ENCODE measurements around the gene KRTAP12-3.

KRTAP12-3 gene

GRCh38 chr21:44671911-44672310 is 14.2 kb downstream of the KRTAP12-3 start:
- TF ChIP-seq CTCF (IDR thresholded peaks at IDR 0.05; ENCODE audit: low read length) (no peak), EZH2 (IDR thresholded peaks at IDR 0.05; ENCODE audit: borderline replicate concordance, low read length) (no peak)
- no peak overlapping the region for H3K4me2 ChIP-seq (ENCODE audit: low read length)
- H3K4me1 ChIP-seq (ENCODE audit: insufficient read depth, low read length, severe bottlenecking) = no peaks in the 10 kb centered on the region

GRCh38 chr21:44677881-44678280 is 20.1 kb downstream of the KRTAP12-3 start:
- Histone ChIP-seq H3K79me2 (ENCODE audit: insufficient read depth, low read length) (no peaks in the 10 kb centered on the region), H4K20me1 (ENCODE audit: insufficient read depth, low read length) (no peaks in the 10 kb centered on the region), H3K4me1 (ENCODE audit: insufficient read depth, low read length, severe bottlenecking) (no peaks in the 10 kb centered on the region), H3K9me2 (ENCODE audit: low read depth, low read length) (no peaks in the 10 kb centered on the region), H2AFZ (ENCODE audit: low read length) (no peak overlapping the region), H3K4me2 (ENCODE audit: low read length) (no peak overlapping the region), H3K27ac (ENCODE audit: low read depth, low read length, poor library complexity, severe bottlenecking) (no peak overlapping the region), H3K9me3 (ENCODE audit: low read length) (no peaks in the 10 kb centered on the region), H3K9ac (ENCODE audit: low read length) (no peak overlapping the region), H3K4me3 (ENCODE audit: low read depth, low read length, poor library complexity, severe bottlenecking) (no peak overlapping the region), H3F3A (ENCODE audit: insufficient read depth, low read length) (no peaks in the 10 kb centered on the region), H3K27me3 (ENCODE audit: insufficient read depth, low read length) (no peaks in the 10 kb centered on the region), H3K36me3 (ENCODE audit: insufficient read depth, low read length) (no peaks in the 10 kb centered on the region; the same call in 1 of the 2 replicates)
- TF ChIP-seq EZH2 (IDR thresholded peaks at IDR 0.05; ENCODE audit: borderline replicate concordance, low read length) = no peak
- no peak for TF ChIP-seq CTCF (IDR thresholded peaks at IDR 0.05; ENCODE audit: low read length)

More at GRCh38 chr21:44671911-44672310, 14.2 kb downstream of the KRTAP12-3 start:
- Histone ChIP-seq H3K27ac (ENCODE audit: low read depth, low read length, poor library complexity, severe bottlenecking) (no peak overlapping the region), H3K36me3 (ENCODE audit: insufficient read depth, low read length) (no peaks in the 10 kb centered on the region; the same call in 1 of the 2 replicates), H3K27me3 (ENCODE audit: insufficient read depth, low read length) (no peaks in the 10 kb centered on the region; the same call in 1 of the 2 replicates), H3F3A (ENCODE audit: insufficient read depth, low read length) (no peaks in the 10 kb centered on the region), H2AFZ (ENCODE audit: low read length) (no peak overlapping the region), H3K4me3 (ENCODE audit: low read depth, low read length, poor library complexity, severe bottlenecking) (no peak overlapping the region), H3K9me2 (ENCODE audit: low read depth, low read length) (no peaks in the 10 kb centered on the region), H3K9ac (ENCODE audit: low read length) (no peak overlapping the region), H3K9me3 (ENCODE audit: low read length) (no peaks in the 10 kb centered on the region), H4K20me1 (ENCODE audit: insufficient read depth, low read length) (no peaks in the 10 kb centered on the region), H3K79me2 (ENCODE audit: insufficient read depth, low read length) (no peaks in the 10 kb centered on the region)

DNA sequence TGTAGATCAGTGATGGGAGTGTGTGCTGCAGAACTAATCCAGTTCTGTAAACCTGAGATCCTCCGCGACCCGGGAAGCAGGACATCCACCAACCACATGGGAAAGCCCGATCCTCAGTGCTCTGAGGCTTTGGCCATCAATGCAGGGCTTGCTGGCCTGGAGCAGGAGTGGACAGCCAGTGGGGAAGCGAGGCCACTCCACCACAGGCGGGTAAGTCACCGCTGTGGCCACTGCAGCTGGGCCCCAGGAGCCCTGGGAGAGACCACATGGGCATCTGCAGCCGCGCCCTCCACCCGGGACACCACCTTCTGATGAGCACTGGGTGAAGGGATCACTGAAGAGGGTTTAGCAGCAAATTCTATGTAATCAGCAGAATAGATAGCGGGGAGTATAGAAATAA is 23.4 kb downstream of the KRTAP12-3 start:
- H3K9ac ChIP-seq (ENCODE audit: low read length) = no peak overlapping the region
- H3K36me3 ChIP-seq (ENCODE audit: insufficient read depth, low read length) = no peaks in the 10 kb centered on the region
- no peaks in the 10 kb centered on the region for H4K20me1 ChIP-seq (ENCODE audit: insufficient read depth, low read length)
- no peak overlapping the region for H3K27ac ChIP-seq (ENCODE audit: low read depth, low read length, poor library complexity, severe bottlenecking)
- no peak overlapping the region for H3K4me3 ChIP-seq (ENCODE audit: low read depth, low read length, poor library complexity, severe bottlenecking)
- no peaks in the 10 kb centered on the region for H3K9me2 ChIP-seq (ENCODE audit: low read depth, low read length)
- no peak for TF ChIP-seq CTCF (IDR thresholded peaks at IDR 0.05; ENCODE audit: low read length)
- TF ChIP-seq EZH2 (IDR thresholded peaks at IDR 0.05; ENCODE audit: borderline replicate concordance, low read length) = no peak
- H3K9me3 ChIP-seq (ENCODE audit: low read length) = no peaks in the 10 kb centered on the region
- H3K79me2 ChIP-seq (ENCODE audit: insufficient read depth, low read length) = no peaks in the 10 kb centered on the region
- H3K27me3 ChIP-seq (ENCODE audit: insufficient read depth, low read length) = no peaks in the 10 kb centered on the region
- H3F3A ChIP-seq (ENCODE audit: insufficient read depth, low read length) = no peaks in the 10 kb centered on the region
- H3K4me1 ChIP-seq (ENCODE audit: insufficient read depth, low read length, severe bottlenecking) = no peaks in the 10 kb centered on the region
- H3K4me2 ChIP-seq (ENCODE audit: low read length) = no peak overlapping the region
- H2AFZ ChIP-seq (ENCODE audit: low read length) = no peak overlapping the region
